T-helper 1 cell treated with Interleukin-12 subunit alpha and Interleukin-12 subunit beta and Interleukin-4 antibody, amounts not matched to agents 30 μg/mL and 1 μg/mL, for 36 hours (primary cell): ENCODE measurements around the gene ZNF407.

Experiments
- H3K27ac Mint-ChIP-seq: one replicate; pipeline ENCODE4 v1.8.0; 2021; ENCODE audit warnings: mild to moderate bottlenecking, mixed read lengths
- H3K27me3 Mint-ChIP-seq: one replicate; pipeline ENCODE4 v1.8.0; 2021; ENCODE audit warnings: low read depth, mixed read lengths
- H3K36me3 Mint-ChIP-seq: one replicate; pipeline ENCODE4 v1.8.0; 2021; ENCODE audit warnings: low read depth, mixed read lengths
- H3K4me1 Mint-ChIP-seq: one replicate; pipeline ENCODE4 v1.8.0; 2021; ENCODE audit warnings: low read depth, mixed read lengths
- H3K4me3 Mint-ChIP-seq: one replicate; pipeline ENCODE4 v1.8.0; 2021; ENCODE audit warnings: mild to moderate bottlenecking, moderate library complexity, mixed read lengths
- H3K9me3 Mint-ChIP-seq: one replicate; pipeline ENCODE4 v1.8.0; 2021; ENCODE audit warnings: mixed read lengths

ZNF407 gene

DNA sequence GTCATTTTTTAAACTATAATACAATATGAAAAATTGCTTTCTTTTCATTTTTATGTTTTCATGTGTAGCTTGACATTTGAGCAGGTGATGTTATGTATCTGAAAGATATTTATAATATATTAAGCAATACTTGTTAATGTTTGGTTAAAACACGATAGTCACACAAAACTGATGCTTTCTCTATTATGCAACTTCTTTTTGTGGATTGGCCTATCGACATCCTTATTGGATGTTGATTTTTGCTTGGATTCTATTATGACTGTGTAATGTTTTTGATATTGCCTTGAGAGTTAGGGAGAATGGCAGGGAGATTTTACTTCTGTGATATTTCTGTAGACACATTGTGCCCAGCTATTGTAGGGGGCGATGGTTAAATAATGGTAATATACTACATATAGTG, 128.0 kb downstream of the ZNF407 start:
- no peak overlapping the region for H3K4me3 Mint-ChIP-seq
- no peaks in the 10 kb centered on the region for H3K27me3 Mint-ChIP-seq
- peaks cover 7% of the 10 kb centered on the region for H3K4me1 Mint-ChIP-seq
- H3K9me3 Mint-ChIP-seq = no peaks in the 10 kb centered on the region
- H3K27ac Mint-ChIP-seq = no peak overlapping the region
- H3K36me3 Mint-ChIP-seq = no peaks in the 10 kb centered on the region

DNA sequence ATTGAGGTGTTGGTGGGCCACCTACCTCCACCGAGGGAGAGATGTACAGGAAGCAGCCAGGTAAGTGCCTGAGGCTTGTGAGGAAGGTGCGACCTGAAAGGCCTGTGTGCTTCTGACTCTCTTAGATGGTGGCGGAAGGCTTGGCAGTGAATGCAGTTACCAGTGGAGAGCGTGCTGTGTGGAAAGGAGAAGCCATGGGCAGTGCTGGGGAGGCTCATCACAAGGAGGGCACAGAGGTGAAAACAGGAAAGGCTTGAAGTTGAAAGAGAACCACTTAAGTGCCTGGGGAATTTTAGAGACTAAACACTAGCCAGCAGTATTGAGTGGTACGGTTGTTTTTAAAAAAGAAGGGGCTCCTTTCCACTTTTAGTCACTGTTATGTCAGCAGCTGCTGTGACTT, 130.9 kb downstream of the ZNF407 start:
- H3K27ac Mint-ChIP-seq = no peak overlapping the region
- no peaks in the 10 kb centered on the region for H3K4me1 Mint-ChIP-seq
- no peaks in the 10 kb centered on the region for H3K36me3 Mint-ChIP-seq
- H3K27me3 Mint-ChIP-seq = no peaks in the 10 kb centered on the region
- no peaks in the 10 kb centered on the region for H3K9me3 Mint-ChIP-seq
- no peak overlapping the region for H3K4me3 Mint-ChIP-seq

DNA sequence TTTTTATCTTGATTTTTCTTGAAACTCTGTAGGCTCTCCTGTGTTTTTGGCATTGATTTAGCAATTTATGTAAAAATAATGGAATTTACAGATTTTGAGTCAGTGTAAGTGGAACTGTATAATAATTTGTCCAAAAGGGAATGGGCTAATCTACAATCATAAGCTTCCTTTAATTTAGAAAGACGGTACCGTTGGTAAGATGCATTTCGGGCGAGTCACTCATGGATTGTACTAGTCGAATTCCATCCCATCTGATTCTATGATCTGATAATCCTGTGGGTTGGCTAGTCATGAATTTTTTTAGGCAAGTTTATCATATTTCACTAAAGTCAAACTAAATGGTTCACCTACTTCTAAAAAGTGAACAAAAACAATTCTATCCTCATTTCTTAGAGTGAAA, 133.4 kb downstream of the ZNF407 start:
- peaks cover 3% of the 10 kb centered on the region for H3K36me3 Mint-ChIP-seq
- H3K4me1 Mint-ChIP-seq = no peaks in the 10 kb centered on the region
- H3K27me3 Mint-ChIP-seq = no peaks in the 10 kb centered on the region
- no peak overlapping the region for H3K4me3 Mint-ChIP-seq
- H3K9me3 Mint-ChIP-seq = no peaks in the 10 kb centered on the region
- no peak overlapping the region for H3K27ac Mint-ChIP-seq

DNA sequence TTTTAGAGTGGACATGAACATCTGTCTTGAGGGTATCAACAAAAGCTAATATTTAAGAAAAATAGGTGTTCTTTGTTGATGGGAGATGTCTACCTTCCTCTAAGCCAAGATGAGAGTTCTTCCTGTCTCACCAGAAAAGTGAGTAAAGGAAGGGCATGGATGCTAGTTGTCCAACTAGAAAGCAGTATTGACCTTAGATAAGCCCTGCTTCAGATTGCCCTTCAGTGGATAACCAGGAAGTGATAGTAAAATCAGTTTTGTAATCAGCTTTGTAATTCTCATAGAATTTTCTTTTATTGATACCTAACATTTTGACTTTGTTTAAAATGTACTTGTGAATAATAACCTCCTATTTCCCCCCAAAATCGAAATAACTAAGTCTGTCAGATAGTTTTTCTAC, 134.7 kb downstream of the ZNF407 start:
- Mint-ChIP-seq H3K36me3 (peaks cover 3% of the 10 kb centered on the region), H3K4me1 (no peaks in the 10 kb centered on the region), H3K4me3 (no peak overlapping the region), H3K27ac (no peak overlapping the region), H3K9me3 (no peaks in the 10 kb centered on the region), H3K27me3 (no peaks in the 10 kb centered on the region)

DNA sequence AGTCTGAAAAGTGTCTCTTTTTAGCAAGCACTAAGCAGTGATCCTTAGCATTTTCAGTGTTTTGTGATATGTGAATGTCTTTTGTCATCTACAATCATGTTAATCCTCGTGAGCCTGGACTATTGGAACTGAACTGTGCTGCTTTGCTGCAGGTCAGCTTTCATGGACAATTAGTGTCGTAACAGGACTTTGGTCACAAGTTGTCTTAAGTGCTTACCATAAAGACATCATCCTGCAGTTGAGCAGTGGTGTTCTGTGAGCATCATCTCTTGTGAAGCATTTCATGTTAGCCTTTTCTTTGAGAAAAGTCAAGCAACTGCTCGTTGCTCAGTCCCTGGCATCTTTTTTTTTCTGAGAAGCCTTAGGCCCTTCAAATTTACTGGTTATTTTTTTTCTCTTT, 135.9 kb downstream of the ZNF407 start:
- peaks cover 3% of the 10 kb centered on the region for H3K36me3 Mint-ChIP-seq
- H3K27me3 Mint-ChIP-seq = no peaks in the 10 kb centered on the region
- H3K4me1 Mint-ChIP-seq = no peaks in the 10 kb centered on the region
- no peak overlapping the region for H3K27ac Mint-ChIP-seq
- H3K9me3 Mint-ChIP-seq = no peaks in the 10 kb centered on the region
- H3K4me3 Mint-ChIP-seq = no peak overlapping the region

DNA sequence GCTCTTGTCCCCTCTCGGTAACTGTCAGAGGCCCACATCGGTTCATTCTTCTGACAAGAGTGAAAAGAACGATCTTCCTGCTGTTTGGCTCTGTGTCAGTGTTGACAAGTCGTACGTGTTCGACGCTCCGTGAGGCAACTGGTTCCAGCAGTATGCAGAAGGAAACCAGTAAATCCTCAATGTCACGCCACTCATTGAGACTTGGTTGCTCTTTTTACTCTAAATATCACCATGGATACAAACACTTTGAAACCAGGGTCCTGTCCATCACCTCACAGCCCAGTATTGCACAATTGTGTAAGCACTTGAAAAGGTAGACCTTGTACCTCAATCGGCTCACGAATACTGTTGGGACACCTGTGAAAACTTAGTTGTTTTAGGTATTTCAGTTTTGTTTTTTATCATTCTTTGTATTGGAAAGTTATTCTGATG, 136.4 kb downstream of the ZNF407 start:
- Mint-ChIP-seq H3K36me3 (peaks cover 3% of the 10 kb centered on the region), H3K27me3 (no peaks in the 10 kb centered on the region), H3K4me3 (no peak overlapping the region), H3K4me1 (no peaks in the 10 kb centered on the region), H3K9me3 (no peaks in the 10 kb centered on the region), H3K27ac (no peak overlapping the region)

DNA sequence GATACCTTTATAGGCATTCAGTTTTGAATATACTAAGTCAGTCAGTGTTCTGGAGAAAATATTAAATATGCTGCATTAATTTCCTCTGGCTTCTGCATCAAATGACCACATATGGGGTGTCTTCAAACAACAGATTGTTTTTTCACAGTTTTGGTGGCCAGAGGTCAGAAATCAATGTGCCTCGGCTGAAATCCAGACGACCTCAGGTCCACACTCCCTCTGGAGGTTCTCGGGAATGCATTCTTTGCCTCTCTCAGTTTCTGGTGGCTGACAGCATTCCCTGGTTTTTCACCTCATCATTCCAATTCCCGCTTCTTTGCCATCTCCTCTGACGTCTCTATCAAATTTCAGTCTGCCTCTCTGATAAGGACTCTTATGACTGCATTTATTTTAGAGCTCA, 142.3 kb downstream of the ZNF407 start:
- Mint-ChIP-seq H3K4me3 (no peak overlapping the region), H3K4me1 (no peaks in the 10 kb centered on the region), H3K36me3 (no peaks in the 10 kb centered on the region), H3K9me3 (no peaks in the 10 kb centered on the region), H3K27ac (no peak overlapping the region), H3K27me3 (no peaks in the 10 kb centered on the region)

DNA sequence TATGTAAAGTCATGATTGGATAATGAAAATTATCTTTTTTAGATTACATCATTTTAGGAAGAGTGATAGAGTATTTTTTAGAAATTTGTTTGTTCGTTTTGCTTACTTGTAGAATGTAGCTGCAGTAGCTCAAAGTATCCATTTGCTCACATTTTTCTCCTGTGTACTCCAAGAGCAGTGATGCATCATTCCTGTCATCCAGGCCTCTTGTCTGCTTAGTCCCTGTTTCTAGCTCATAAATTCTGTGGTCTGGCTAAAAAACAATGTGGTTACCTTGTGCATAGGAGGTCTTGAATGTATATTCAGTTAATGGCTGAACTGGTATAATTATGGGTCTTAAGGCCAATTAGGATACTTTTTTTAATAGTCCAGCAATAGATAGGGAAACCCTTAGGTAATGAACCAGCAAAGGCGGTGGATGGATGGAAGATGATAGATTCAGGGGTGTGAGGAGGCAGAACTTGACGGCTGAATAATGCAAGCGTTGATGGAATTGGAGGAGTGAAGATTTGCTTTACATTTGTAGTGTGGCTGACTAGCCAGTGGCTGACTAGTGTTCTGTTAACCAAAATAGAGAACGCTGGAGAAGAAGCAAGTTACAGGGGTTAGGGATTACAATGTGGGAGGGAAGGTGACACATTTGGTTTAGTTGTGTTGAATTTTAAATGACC, 145.0 kb downstream of the ZNF407 start:
- no peaks in the 10 kb centered on the region for H3K4me1 Mint-ChIP-seq
- H3K9me3 Mint-ChIP-seq = no peaks in the 10 kb centered on the region
- H3K27ac Mint-ChIP-seq = no peak overlapping the region
- H3K36me3 Mint-ChIP-seq = no peaks in the 10 kb centered on the region
- H3K4me3 Mint-ChIP-seq = no peak overlapping the region
- H3K27me3 Mint-ChIP-seq = no peaks in the 10 kb centered on the region

DNA sequence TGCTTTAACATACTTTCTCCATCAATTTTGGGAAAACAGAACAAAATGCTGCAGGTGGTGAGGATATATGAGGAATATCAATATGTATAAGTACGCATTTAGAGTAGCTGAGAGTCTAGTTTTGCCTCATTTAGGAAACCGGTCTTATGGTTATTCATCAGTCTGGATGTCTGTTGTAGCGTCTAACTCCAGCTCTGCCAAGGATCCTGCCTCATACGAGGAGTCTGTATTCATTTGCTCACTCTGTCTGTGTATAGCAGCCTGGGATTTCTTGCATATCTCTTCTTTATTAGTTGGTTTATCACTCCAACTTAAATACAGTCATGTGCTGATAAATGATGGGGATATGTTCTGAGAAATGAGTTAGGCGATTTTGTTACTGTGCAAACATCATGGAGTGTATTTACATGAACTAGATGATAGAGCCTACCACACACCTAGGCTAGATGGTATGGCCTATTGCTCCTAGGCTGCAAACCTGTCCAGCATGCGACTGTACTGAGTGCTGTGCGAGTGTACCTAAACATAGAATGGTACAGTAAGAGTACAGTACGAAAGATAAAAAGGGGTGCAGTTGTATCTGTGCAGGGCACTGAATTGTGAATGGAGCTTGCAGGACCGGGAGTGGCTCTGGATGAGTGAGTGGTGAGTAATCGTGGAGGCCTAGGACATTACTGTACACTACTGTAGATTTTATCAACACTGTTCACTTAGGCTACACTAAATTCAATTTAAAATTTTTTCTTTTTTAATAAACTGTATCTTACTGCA, 148.1 kb downstream of the ZNF407 start:
- Mint-ChIP-seq H3K27me3 (no peaks in the 10 kb centered on the region), H3K4me1 (no peaks in the 10 kb centered on the region), H3K4me3 (no peak overlapping the region)

DNA sequence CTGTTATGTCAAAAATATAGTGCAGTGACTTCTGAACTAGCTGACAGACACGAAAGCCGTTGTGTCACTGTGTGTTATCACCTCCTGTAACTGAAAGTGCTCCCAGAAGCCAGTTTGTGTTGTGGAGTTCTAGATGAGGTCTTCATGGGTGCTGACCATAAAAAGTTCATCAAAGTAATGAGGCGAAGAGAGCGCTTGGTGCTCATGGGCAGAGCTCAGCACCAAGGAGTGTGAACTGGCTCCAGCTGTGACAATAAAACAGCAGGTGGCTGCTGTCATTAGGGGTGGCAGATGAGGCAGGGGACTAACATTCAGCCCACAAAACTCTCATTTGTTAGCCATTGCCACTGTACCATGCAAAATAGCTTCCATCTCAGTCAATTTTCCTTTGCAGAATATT, 151.1 kb downstream of the ZNF407 start:
- H3K36me3 Mint-ChIP-seq = no peaks in the 10 kb centered on the region
- no peak overlapping the region for H3K27ac Mint-ChIP-seq
- no peaks in the 10 kb centered on the region for H3K9me3 Mint-ChIP-seq

More for the DNA sequence above, 148.1 kb downstream of the ZNF407 start:
- no peaks in the 10 kb centered on the region for H3K36me3 Mint-ChIP-seq
- H3K27ac Mint-ChIP-seq = no peak overlapping the region
- H3K9me3 Mint-ChIP-seq = no peaks in the 10 kb centered on the region

DNA sequence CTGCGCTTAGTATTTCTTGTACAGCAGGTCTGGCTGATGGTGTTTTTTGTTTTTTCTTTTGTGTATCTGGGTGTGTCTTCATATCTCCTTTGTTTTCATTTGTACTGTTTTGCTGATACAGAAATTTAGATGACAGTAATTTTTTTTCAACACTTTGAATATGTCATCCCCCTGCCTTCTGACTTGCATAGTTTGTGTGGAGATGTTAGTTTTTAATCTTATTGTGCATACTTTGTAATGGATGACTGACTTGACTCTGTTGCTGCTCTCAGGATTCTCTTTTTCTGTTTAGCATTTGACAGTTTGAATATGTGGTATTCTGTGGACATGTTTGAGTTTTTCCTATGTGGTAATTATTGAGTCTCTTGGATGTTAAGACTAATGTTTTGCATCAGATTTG, 161.3 kb downstream of the ZNF407 start:
- Mint-ChIP-seq H3K27me3 (no peaks in the 10 kb centered on the region), H3K9me3 (peaks cover 17% of the 10 kb centered on the region), H3K36me3 (peaks cover 5% of the 10 kb centered on the region), H3K27ac (no peak overlapping the region), H3K4me1 (no peaks in the 10 kb centered on the region), H3K4me3 (no peak overlapping the region)

More for the DNA sequence above, 151.1 kb downstream of the ZNF407 start:
- H3K4me3 Mint-ChIP-seq = no peak overlapping the region
- H3K27me3 Mint-ChIP-seq = no peaks in the 10 kb centered on the region
- H3K4me1 Mint-ChIP-seq = no peaks in the 10 kb centered on the region

DNA sequence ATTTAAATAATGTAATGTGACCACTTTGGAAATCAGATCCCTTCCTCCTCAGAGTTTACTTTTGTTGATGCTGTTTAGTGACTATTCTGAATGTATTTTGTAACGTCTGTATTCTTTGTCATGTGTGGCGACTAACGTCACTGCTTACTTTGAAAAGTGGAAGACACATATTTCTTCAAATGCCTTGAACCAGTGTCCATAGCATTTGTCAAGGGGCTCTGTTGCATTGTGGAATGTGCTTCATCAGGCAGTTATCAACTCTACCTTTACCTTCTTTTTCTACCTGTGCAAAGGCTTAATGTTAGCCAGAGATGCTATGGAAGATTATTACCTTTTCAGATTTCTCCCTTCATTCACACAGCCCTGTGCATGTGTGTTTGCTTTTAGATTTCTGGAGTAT, 162.4 kb downstream of the ZNF407 start:
- Mint-ChIP-seq H3K9me3 (peaks cover 17% of the 10 kb centered on the region), H3K36me3 (peaks cover 5% of the 10 kb centered on the region), H3K27ac (no peak overlapping the region), H3K27me3 (no peaks in the 10 kb centered on the region), H3K4me3 (no peak overlapping the region), H3K4me1 (no peaks in the 10 kb centered on the region)

DNA sequence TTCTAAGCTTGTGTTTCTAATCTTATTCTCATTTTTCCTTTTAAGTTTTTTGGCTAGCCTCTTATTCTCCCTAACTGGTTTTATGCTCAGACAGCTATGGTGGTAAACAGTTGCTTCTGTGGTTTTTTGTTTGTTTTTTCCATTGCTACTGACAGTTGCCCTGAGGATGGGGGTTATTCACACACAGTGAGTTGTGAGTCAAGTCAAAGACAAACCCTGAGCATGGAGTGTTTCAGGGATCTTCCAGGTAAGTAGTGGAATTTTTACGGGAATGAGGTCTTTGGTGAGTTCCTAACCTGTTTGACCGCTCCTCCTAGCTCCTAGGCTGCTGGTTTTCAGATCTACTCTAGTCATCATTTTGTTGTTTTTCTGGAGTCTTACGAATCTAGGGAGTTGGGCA, 162.8 kb downstream of the ZNF407 start:
- Mint-ChIP-seq H3K36me3 (peaks cover 5% of the 10 kb centered on the region), H3K9me3 (peaks cover 17% of the 10 kb centered on the region), H3K27me3 (no peaks in the 10 kb centered on the region), H3K4me3 (no peak overlapping the region), H3K27ac (no peak overlapping the region), H3K4me1 (no peaks in the 10 kb centered on the region)

DNA sequence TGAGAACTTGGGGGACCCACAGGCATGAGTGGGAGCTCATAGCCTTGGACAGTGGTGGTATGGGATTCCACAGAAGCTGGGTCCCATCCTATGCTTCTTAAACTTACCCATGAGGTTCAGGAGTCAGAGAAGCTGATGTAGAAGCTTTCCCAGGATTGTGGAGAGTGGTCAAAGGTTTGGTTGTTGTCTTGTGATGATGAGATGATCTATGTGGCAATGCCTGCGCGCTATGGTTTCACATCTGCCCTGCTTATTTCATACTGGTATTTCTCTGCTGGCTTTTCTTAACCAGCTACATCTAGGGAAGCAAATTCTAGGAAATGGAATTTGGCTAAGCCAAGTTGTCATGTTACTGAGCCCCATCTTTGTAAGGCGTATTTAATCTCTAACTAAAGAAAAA, 168.6 kb downstream of the ZNF407 start:
- Mint-ChIP-seq H3K4me3 (no peak overlapping the region), H3K27me3 (no peaks in the 10 kb centered on the region), H3K36me3 (no peaks in the 10 kb centered on the region), H3K4me1 (no peaks in the 10 kb centered on the region), H3K9me3 (no peaks in the 10 kb centered on the region), H3K27ac (no peak overlapping the region)

DNA sequence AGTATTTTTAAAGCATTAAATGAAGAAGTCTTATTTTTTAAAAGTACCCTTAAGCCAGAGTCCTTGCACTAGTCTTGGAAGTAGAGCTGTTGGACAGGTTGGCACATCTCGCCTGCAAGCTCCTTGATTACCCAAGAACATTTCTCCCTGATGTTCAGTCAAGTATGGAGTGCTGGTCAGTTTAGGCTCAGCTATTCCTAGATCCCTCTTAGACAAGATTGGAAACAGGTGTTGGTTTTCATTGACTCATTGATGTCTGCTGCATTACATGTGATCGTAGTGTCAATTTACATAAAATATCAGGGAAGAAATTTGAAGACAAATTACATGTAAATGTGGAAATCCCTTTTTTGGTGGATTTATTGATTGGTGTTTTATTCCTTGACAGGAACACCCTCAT, 170.4 kb downstream of the ZNF407 start:
- H3K36me3 Mint-ChIP-seq = no peaks in the 10 kb centered on the region
- H3K9me3 Mint-ChIP-seq = no peaks in the 10 kb centered on the region
- H3K27ac Mint-ChIP-seq = no peak overlapping the region
- H3K4me1 Mint-ChIP-seq = no peaks in the 10 kb centered on the region
- no peak overlapping the region for H3K4me3 Mint-ChIP-seq
- no peaks in the 10 kb centered on the region for H3K27me3 Mint-ChIP-seq
